HEK293 (cell line): ENCODE results near the gene OLFM1.

Experiments
- ZNF561 ChIP-seq: fragments of 450-650 bp; IDR thresholded peaks from 2 replicates; pipeline ENCODE4 v1.5.1; 2018; ENCODE audit warnings: missing biosample characterization, missing genetic modification characterization, borderline replicate concordance
- ZNF645 ChIP-seq: fragments of 450-650 bp; formaldehyde crosslinking; IDR thresholded peaks from 2 replicates; pipeline ENCODE4; 2016; ENCODE audit warnings: missing biosample characterization, missing genetic modification characterization
- TF ChIP-seq, protein P1 (sequence below): fragments of 450-650 bp; formaldehyde crosslinking; IDR thresholded peaks from 2 replicates; pipeline ENCODE4 v1.5.1; 2016; ENCODE audit warnings: missing biosample characterization, missing genetic modification characterization

- TF ChIP-seq ZNF561 (tag by site-specific recombination) (no peak), ZNF645 (tag by site-specific recombination) (no peak)
- TF ChIP-seq, protein P1, sequence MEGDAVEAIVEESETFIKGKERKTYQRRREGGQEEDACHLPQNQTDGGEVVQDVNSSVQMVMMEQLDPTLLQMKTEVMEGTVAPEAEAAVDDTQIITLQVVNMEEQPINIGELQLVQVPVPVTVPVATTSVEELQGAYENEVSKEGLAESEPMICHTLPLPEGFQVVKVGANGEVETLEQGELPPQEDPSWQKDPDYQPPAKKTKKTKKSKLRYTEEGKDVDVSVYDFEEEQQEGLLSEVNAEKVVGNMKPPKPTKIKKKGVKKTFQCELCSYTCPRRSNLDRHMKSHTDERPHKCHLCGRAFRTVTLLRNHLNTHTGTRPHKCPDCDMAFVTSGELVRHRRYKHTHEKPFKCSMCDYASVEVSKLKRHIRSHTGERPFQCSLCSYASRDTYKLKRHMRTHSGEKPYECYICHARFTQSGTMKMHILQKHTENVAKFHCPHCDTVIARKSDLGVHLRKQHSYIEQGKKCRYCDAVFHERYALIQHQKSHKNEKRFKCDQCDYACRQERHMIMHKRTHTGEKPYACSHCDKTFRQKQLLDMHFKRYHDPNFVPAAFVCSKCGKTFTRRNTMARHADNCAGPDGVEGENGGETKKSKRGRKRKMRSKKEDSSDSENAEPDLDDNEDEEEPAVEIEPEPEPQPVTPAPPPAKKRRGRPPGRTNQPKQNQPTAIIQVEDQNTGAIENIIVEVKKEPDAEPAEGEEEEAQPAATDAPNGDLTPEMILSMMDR (tag by site-specific recombination): no peak
Observed at GRCh38 chr9:135048758-135049444, 38.6 kb upstream of the OLFM1 start.
